ENCODE results near the gene ROR2.
"Not testable (repeated sequence)": the region's sequence is repeated elsewhere in the genome, so short reads cannot be mapped to it uniquely, and the experiment has no call there.

Gene ROR2

GRCh38 chr9:91949946-91950664, at the start of gene ROR2:
TSS of gene ROR2 (minus strand) at chr9:91950228.
- no peak for FAIRE-seq

- FAIRE-seq, result no peak
Measured at GRCh38 chr9:91995000-91995655, 45.1 kb upstream of the ROR2 start.

GRCh38 chr9:91994422-91994821, 44.4 kb upstream of the ROR2 start:
- FAIRE-seq, result no peak

- FAIRE-seq, result no peak
Measured at GRCh38 chr9:91992461-91993041, 42.5 kb upstream of the ROR2 start.

- FAIRE-seq, result no peak
Measured at GRCh38 chr9:91991721-91992341, 41.8 kb upstream of the ROR2 start.

- FAIRE-seq, result no peak
Measured at GRCh38 chr9:91986248-91986647, 36.2 kb upstream of the ROR2 start.

- no peak for FAIRE-seq
Measured at GRCh38 chr9:91985692-91986091, 35.7 kb upstream of the ROR2 start.

GRCh38 chr9:91978740-91979414, 28.8 kb upstream of the ROR2 start:
- FAIRE-seq, result no peak

GRCh38 chr9:91975254-91975653, 25.2 kb upstream of the ROR2 start:
- not testable (repeated sequence) for FAIRE-seq

- FAIRE-seq, result no peak
Measured at GRCh38 chr9:91972711-91973110, 22.7 kb upstream of the ROR2 start.

- no peak for FAIRE-seq
Measured at GRCh38 chr9:91972076-91972626, 22.1 kb upstream of the ROR2 start.

- FAIRE-seq, result no peak
Measured at GRCh38 chr9:91967259-91967658, 17.2 kb upstream of the ROR2 start.

GRCh38 chr9:91966503-91966902, 16.5 kb upstream of the ROR2 start:
- FAIRE-seq, result no peak

- FAIRE-seq, result no peak
Measured at GRCh38 chr9:91963711-91964240, 13.7 kb upstream of the ROR2 start.

GRCh38 chr9:91960367-91960766, 10.3 kb upstream of the ROR2 start:
- FAIRE-seq, result no peak

- no peak for FAIRE-seq
Measured at GRCh38 chr9:91958174-91958573, 8.1 kb upstream of the ROR2 start.

GRCh38 chr9:91954841-91955471, 4.9 kb upstream of the ROR2 start:
- FAIRE-seq, result no peak

GRCh38 chr9:91953718-91954117, 3.7 kb upstream of the ROR2 start:
- no peak for FAIRE-seq

GRCh38 chr9:91951944-91952520, 2.0 kb upstream of the ROR2 start:
- FAIRE-seq, result no peak

GRCh38 chr9:91949392-91949945, 559 bp downstream of the ROR2 start:
- no peak for FAIRE-seq
